OCI-LY1 (cell line): ENCODE results near the gene OSER1.
"Not testable (repeated sequence)": the region's sequence is repeated elsewhere in the genome, so short reads cannot be mapped to it uniquely, and the experiment has no call there.

Source experiments
- H2AFZ ChIP-seq: fragments of 200-600 bp; sonication (generic), shearing (Covaris generic); 2 replicates; pipeline ENCODE4 v1.6.0; 2014; ENCODE audit warnings: antibody characterized with exemption, mild to moderate bottlenecking, low read length
- H3F3A ChIP-seq: fragments of 200-600 bp; sonication (generic), shearing (Covaris generic); 2 replicates; pipeline ENCODE4 v1.6.0; 2014; ENCODE audit warnings: mild to moderate bottlenecking, antibody characterized with exemption, low read length, moderate library complexity; ENCODE audit not compliant: insufficient read depth
- H3K27ac ChIP-seq: fragments of 200-600 bp; sonication (generic); 2 replicates; pipeline ENCODE4 v1.5.1; 2014; ENCODE audit warnings: low read length, mixed run types, mild to moderate bottlenecking, low read depth; ENCODE audit not compliant: poor library complexity, severe bottlenecking
- H3K27me3 ChIP-seq: fragments of 200-600 bp; sonication (generic); 2 replicates; pipeline ENCODE4 v1.6.0; 2014; ENCODE audit warnings: antibody characterized with exemption, mild to moderate bottlenecking, low read length, moderate library complexity; ENCODE audit not compliant: insufficient read depth
- H3K36me3 ChIP-seq: fragments of 200-600 bp; sonication (generic); 2 replicates; pipeline ENCODE4 v1.6.1; 2014; ENCODE audit warnings: mild to moderate bottlenecking, antibody characterized with exemption, low read length, moderate library complexity, mixed read lengths; ENCODE audit not compliant: insufficient read depth
- H3K4me1 ChIP-seq: fragments of 200-600 bp; sonication (generic); 2 replicates; pipeline ENCODE4 v1.5.1; 2014; ENCODE audit warnings: mild to moderate bottlenecking, low read length, moderate library complexity; ENCODE audit not compliant: insufficient read depth, severe bottlenecking
- H3K4me2 ChIP-seq: fragments of 200-600 bp; sonication (generic), shearing (Covaris generic); 2 replicates; pipeline ENCODE4 v1.6.1; 2014; ENCODE audit warnings: low read length
- H3K4me3 ChIP-seq: fragments of 200-600 bp; sonication (generic); 2 replicates; pipeline ENCODE4 v1.5.1; 2014; ENCODE audit warnings: low read length, low read depth, mild to moderate bottlenecking, mixed read lengths; ENCODE audit not compliant: poor library complexity, severe bottlenecking
- H3K79me2 ChIP-seq: fragments of 200-600 bp; shearing (Covaris generic); 2 replicates; pipeline ENCODE4 v1.6.1; 2016; ENCODE audit warnings: mixed run types, low read length, mixed read lengths; ENCODE audit not compliant: insufficient read depth
- H3K9ac ChIP-seq: fragments of 200-600 bp; sonication (generic), shearing (Covaris generic); 2 replicates; pipeline ENCODE4 v1.6.1; 2014; ENCODE audit warnings: mild to moderate bottlenecking, low read length, mixed read lengths
- H3K9me2 ChIP-seq: fragments of 200-600 bp; sonication (generic), shearing (Covaris generic); 2 replicates; pipeline ENCODE4 v1.6.1; 2014; ENCODE audit warnings: low read depth, mild to moderate bottlenecking, low read length, mixed read lengths
- H3K9me3 ChIP-seq: fragments of 200-600 bp; shearing (Covaris generic); 2 replicates; pipeline ENCODE4 v1.6.1; 2014; ENCODE audit warnings: low read length, mixed read lengths
- H4K20me1 ChIP-seq: fragments of 200-600 bp; sonication (generic), shearing (Covaris generic); 2 replicates; pipeline ENCODE4 v1.6.0; 2016; ENCODE audit warnings: mild to moderate bottlenecking, low read length; ENCODE audit not compliant: insufficient read depth
- EZH2 ChIP-seq: fragments of 200-600 bp; sonication (generic), shearing (Covaris generic); IDR thresholded peaks from 2 replicates; pipeline ENCODE4 v1.8.0; 2017; ENCODE audit warnings: borderline replicate concordance, mixed run types, mild to moderate bottlenecking, antibody characterized with exemption, low read length, moderate library complexity, mixed read lengths
- TF ChIP-seq, protein P1 (sequence below): fragments of 200-600 bp; sonication (generic), shearing (Covaris generic); IDR thresholded peaks from 2 replicates; pipeline ENCODE4 v1.5.1; 2017; ENCODE audit warnings: mild to moderate bottlenecking, antibody characterized with exemption, low read length, moderate library complexity, mixed read lengths

OSER1 gene

DNA sequence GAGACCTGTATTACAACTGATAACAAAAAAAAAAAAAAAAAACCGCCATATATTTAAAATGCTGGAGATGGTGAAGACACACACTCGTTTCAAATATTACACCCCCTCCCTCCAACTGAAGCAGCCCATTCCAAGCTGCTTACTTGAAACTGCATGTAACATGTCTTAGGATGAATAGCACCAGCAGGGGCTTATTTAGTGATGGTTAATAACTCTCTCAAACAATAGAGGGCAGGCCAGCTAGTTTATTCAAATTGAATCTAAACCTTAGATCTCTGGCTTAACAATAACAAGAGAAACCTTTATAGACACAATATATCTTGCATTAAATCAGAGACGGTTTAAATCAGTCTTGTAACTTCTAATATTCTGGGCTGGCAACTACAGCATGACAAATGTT, 14.3 kb downstream of the OSER1 start:
- Histone ChIP-seq H3K4me1 (no peaks in the 10 kb centered on the region), H3K9me3 (no peaks in the 10 kb centered on the region), H3K9me2 (no peaks in the 10 kb centered on the region), H3K27me3 (peaks cover 3% of the 10 kb centered on the region; the same call in 1 of the 2 replicates), H2AFZ (no peak overlapping the region), H3K4me2 (no peak overlapping the region), H3K4me3 (no peak overlapping the region), H3K79me2 (no peaks in the 10 kb centered on the region), H3F3A (no peaks in the 10 kb centered on the region), H4K20me1 (0 out of 2 replicates have a peak, but pooled peaks cover 2% of the 10 kb centered on the region), H3K27ac (no peak overlapping the region), H3K9ac (no peak overlapping the region), H3K36me3 (peaks cover 53% of the 10 kb centered on the region)
- TF ChIP-seq EZH2: no peak
- TF ChIP-seq, protein P1, sequence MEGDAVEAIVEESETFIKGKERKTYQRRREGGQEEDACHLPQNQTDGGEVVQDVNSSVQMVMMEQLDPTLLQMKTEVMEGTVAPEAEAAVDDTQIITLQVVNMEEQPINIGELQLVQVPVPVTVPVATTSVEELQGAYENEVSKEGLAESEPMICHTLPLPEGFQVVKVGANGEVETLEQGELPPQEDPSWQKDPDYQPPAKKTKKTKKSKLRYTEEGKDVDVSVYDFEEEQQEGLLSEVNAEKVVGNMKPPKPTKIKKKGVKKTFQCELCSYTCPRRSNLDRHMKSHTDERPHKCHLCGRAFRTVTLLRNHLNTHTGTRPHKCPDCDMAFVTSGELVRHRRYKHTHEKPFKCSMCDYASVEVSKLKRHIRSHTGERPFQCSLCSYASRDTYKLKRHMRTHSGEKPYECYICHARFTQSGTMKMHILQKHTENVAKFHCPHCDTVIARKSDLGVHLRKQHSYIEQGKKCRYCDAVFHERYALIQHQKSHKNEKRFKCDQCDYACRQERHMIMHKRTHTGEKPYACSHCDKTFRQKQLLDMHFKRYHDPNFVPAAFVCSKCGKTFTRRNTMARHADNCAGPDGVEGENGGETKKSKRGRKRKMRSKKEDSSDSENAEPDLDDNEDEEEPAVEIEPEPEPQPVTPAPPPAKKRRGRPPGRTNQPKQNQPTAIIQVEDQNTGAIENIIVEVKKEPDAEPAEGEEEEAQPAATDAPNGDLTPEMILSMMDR: peak; percentile 12; the same call in 1 of the 2 replicates

DNA sequence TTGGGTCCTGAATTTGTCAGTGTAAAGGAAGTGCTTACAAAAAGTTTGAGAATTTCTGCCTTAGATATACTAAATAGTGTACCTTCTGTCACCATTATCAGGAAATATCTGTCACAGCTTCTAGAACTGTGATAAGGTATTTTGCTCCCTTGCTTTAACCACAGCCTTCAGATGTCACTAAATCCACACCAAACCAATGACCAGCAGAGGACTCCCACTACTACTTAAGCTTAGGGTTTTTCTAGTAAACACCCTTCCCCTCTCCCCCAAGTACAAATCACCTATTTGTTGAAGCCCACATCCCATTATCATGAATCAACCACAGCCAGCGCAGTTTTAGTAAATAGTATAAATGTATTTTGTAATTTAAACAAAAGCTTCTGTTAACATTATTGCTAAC, 15.0 kb downstream of the OSER1 start:
- Histone ChIP-seq H3K9me2 (no peaks in the 10 kb centered on the region), H2AFZ (no peak overlapping the region), H3F3A (no peaks in the 10 kb centered on the region), H3K27me3 (peaks cover 3% of the 10 kb centered on the region; the same call in 1 of the 2 replicates), H3K9me3 (no peaks in the 10 kb centered on the region), H3K4me3 (no peak overlapping the region), H3K9ac (no peak overlapping the region), H3K79me2 (no peaks in the 10 kb centered on the region), H3K4me2 (no peak overlapping the region), H3K4me1 (no peaks in the 10 kb centered on the region), H3K27ac (no peak overlapping the region), H4K20me1 (no peaks in the 10 kb centered on the region), H3K36me3 (peaks cover 46% of the 10 kb centered on the region)
- no peak for TF ChIP-seq EZH2
- TF ChIP-seq, protein P1: no peak

DNA sequence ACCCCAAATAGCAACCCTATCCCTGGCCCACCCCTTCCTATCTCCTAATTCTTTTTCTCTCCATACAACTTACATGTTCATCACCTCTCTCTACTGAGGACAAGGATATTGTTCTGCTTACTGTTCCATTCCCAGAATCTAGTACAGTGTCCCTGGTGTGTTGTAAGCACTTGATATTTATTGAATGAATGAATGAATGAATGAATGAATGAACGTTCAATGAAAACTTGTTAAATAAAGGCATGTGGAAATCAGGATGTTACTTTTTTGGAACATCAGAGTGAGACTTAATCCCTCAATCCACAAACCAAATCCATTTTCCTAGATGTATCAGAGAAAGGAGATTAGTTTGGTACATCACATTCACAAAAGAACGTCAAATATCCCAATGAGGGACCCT, 16.8 kb downstream of the OSER1 start:
- Histone ChIP-seq H3K79me2 (no peaks in the 10 kb centered on the region), H3K4me1 (no peaks in the 10 kb centered on the region), H3K36me3 (peaks cover 28% of the 10 kb centered on the region), H3F3A (no peaks in the 10 kb centered on the region), H3K27ac (no peak overlapping the region), H3K4me3 (no peak overlapping the region), H3K27me3 (peaks cover 3% of the 10 kb centered on the region; the same call in 1 of the 2 replicates), H2AFZ (no peak overlapping the region), H3K9ac (no peak overlapping the region), H3K9me2 (no peaks in the 10 kb centered on the region), H3K9me3 (no peaks in the 10 kb centered on the region), H3K4me2 (no peak overlapping the region), H4K20me1 (no peaks in the 10 kb centered on the region)
- TF ChIP-seq, protein P1: no peak
- no peak for TF ChIP-seq EZH2

DNA sequence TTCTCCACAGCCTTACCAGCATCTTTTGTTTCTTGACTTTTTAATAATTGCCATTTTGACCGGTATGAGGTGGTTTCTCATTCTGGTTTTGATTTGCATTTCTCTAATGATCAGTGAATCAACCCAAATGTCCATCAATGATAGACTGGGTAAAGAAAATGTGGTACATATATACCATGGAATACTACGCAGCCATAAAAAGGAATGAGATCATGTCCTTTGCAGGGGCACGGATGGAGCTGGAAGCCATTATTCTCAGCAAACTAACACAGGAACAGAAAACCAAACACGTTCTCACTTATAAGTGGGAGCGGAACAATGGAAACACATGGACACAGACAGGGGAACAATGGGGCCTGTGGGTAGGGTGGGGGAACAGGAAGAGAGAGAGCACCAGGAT, 18.9 kb downstream of the OSER1 start:
- not testable (repeated sequence) for H3K27me3 ChIP-seq, H2AFZ ChIP-seq, H3K4me3 ChIP-seq, H3K27ac ChIP-seq, H3F3A ChIP-seq, H3K79me2 ChIP-seq, H3K9ac ChIP-seq, H3K4me1 ChIP-seq, H3K9me2 ChIP-seq, H3K4me2 ChIP-seq, H3K9me3 ChIP-seq, H4K20me1 ChIP-seq
- peaks cover 10% of the 10 kb centered on the region; the same call in 1 of the 2 replicates for H3K36me3 ChIP-seq
